22Rv1 (cell line): ENCODE data around the gene CDHR3.

Source experiments
- H3K27ac ChIP-seq: fragments of 450-650 bp; 2 replicates; pipeline ENCODE4 v1.5.1; 2017
- CTCF ChIP-seq: fragments of 450-650 bp; IDR thresholded peaks from 2 replicates; pipeline ENCODE4 v1.5.1; 2017; ENCODE audit warnings: mild to moderate bottlenecking
- ZFX ChIP-seq: fragments of 450-650 bp; IDR thresholded peaks from 2 replicates; pipeline ENCODE4 v1.6.1; 2017; ENCODE audit warnings: antibody characterized with exemption, borderline replicate concordance

CDHR3 gene

DNA sequence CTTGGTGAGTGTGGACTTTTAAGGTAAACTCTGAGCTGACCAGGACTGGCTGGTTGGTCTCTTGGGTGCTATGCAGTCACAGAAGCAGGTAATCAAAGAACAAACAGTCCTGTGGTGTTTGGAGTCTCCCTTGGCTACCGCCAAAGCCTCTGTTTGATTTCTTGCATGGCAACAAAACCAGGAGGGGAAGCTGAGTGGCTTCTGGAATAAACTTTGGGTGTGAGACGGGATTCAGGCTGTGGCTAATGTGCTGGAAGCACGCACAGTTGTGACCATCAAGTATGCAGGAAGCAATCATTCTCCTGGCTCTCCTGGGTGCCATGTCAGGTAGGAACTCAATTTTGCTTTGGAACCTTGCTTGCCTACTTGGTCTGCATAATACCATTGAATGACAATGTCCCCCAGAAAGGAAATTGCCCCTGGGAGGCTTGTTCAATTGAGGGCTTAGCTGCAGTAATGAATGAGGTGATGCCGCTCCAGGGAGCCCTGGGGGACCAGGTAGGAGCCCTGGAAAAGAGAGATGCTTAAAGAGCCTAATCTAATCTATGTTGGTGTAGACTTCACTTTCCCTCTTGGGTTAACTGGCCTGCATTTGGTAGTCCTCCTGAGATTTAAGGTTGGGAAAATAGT is at the start of gene CDHR3:
CDHR3 (plus strand) TSS at position 227 of the 630 bp plus-strand sequence; CDS start at position 282, 55 bp downstream.
- no peak within 1 kb of the TSS for H3K27ac ChIP-seq
- TF ChIP-seq ZFX: no peak
- TF ChIP-seq CTCF: no peak

DNA sequence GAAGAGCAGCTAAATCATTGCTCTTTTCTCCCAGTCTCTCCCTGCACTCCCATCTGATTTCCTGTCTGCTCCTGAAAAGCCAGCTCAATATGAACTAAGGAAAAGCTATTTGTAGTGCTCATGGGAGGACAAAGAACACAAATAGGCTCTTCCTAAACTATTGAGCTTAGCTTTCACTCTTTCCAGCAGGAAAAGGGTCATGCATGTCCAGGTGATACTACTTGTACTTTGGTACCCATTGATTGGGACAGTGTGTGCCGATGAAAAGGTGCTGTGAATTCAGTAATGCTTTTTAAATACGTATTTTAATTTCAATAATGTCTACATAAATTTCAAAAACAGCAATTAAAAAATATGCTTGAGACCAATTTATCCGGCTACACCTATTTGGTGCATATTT is 49.1 kb upstream of the CDHR3 start:
- TF ChIP-seq CTCF (no peak), ZFX (no peak)
- H3K27ac ChIP-seq: no peak overlapping the region

- no peak overlapping the region for H3K27ac ChIP-seq
- TF ChIP-seq CTCF (no peak), ZFX (no peak)
These were observed 46.5 kb upstream of the CDHR3 start for GRCh38 chr7:105916603-105917002.

DNA sequence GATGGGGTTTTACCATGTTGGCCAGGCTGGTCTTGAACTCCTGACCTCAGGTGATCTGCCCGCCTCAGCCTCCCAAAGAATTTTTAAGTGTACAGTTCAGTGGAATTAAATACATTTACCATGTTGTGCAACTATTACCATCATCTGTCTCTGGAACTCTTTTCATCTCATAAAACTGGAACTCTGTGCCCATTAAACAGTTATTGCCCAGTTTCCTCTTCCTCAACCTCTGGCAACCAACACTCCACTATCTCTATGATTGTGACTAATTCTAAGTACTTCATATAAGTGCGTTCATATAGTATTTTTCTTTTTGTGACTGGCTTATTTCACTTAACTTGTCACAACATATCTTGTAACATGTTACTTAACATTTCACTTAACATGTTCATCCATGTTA is 45.4 kb upstream of the CDHR3 start:
- no peak overlapping the region for H3K27ac ChIP-seq
- no peak for TF ChIP-seq ZFX
- TF ChIP-seq CTCF: no peak

- no peak overlapping the region for H3K27ac ChIP-seq
- TF ChIP-seq ZFX: no peak
- TF ChIP-seq CTCF: no peak
These were observed 42.3 kb upstream of the CDHR3 start for GRCh38 chr7:105920766-105921165.

- no peak overlapping the region for H3K27ac ChIP-seq
- TF ChIP-seq ZFX (no peak), CTCF (no peak)
These were observed 38.1 kb upstream of the CDHR3 start for GRCh38 chr7:105924945-105925344.

DNA sequence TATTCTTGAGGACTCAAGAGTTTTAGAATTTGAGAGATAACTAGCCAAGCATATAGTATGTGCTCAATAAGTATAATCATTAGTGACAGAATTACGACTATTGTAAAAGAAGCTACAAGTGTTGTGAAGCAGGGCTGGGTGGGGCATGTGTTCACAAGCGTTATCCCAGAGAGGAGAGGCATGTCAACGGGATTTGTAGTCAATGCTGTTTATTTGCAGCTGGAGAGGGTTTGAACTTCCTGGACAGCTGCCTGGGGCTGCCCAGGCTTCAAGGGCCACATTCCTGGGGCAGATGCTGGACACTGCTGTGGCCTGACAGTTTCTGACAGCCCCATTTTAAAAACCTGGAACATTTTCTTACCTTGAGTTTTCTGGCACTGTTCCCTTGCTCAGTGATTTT is 36.9 kb upstream of the CDHR3 start:
- no peak for TF ChIP-seq CTCF
- no peak for TF ChIP-seq ZFX
- H3K27ac ChIP-seq: no peak overlapping the region
